Measurements from ENCODE around the gene TBC1D22A.

Gene TBC1D22A

DNA sequence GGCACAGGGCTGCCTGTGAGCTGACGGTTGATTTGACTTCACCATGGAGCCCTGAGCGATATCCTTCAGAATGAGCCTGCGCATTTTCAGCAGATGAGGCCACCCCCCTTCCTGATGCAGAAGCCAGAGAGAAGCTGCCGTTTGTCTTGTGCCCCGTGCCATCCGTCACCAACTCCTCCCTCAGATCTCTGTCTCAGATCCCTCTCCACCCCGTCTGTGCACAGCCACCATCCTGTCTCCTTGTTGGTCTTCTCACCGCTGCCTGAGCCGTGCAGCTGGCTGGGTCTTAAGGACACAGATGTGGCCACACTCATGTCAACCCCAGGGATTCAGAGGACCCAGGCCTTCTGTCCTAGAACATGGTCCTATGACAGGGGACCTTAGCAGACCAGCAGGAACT lies 293.9 kb downstream of the TBC1D22A start:
- DNase-seq (ENCODE audit: low read depth): no peak
- H3K4me3 ChIP-seq (ENCODE audit: low read depth, low read length): no peak overlapping the region
- TF ChIP-seq, protein P1, sequence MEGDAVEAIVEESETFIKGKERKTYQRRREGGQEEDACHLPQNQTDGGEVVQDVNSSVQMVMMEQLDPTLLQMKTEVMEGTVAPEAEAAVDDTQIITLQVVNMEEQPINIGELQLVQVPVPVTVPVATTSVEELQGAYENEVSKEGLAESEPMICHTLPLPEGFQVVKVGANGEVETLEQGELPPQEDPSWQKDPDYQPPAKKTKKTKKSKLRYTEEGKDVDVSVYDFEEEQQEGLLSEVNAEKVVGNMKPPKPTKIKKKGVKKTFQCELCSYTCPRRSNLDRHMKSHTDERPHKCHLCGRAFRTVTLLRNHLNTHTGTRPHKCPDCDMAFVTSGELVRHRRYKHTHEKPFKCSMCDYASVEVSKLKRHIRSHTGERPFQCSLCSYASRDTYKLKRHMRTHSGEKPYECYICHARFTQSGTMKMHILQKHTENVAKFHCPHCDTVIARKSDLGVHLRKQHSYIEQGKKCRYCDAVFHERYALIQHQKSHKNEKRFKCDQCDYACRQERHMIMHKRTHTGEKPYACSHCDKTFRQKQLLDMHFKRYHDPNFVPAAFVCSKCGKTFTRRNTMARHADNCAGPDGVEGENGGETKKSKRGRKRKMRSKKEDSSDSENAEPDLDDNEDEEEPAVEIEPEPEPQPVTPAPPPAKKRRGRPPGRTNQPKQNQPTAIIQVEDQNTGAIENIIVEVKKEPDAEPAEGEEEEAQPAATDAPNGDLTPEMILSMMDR (IDR thresholded peaks at IDR 0.05; ENCODE audit: control insufficient read depth, extremely low read depth, insufficient read depth): no peak

DNA sequence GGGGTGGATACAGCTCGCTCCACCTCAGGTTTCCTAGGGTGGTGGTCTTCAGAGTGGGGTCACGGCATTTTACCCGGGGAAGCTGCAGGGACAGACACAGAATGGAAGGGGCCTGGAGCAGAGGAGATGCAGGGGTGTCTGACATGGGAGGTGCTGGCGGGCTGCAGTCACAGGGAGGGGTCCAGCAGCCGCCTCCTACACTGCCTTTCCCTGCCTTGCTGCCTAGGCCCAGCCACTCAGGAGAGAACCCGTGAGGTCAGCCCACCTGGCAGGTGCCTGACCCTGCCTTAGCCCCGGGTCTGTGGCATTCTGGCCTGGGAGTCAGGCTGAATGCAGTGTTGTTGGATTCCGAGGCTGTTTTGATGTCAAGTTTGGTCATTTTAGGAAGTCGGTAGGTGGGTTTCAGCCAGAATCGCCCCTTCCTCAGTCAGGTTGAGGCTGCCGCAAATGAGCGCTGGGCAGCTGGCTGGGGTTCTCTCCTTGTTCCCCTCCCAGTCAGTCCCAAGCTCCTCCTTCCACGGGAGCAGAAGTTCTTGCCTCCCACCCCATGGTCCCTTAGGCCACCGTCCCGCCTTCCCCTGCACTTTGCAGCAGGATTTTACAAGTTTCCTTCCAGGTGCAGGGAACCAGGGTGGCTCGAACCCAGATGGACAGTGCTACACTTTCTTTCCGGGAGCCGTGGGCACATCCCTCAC lies 294.5 kb downstream of the TBC1D22A start:
- TF ChIP-seq, protein P1 (IDR thresholded peaks at IDR 0.05; ENCODE audit: control insufficient read depth, extremely low read depth, insufficient read depth): no peak
- H3K4me3 ChIP-seq (ENCODE audit: low read depth, low read length): no peak overlapping the region
- no peak for DNase-seq (ENCODE audit: low read depth)

DNA sequence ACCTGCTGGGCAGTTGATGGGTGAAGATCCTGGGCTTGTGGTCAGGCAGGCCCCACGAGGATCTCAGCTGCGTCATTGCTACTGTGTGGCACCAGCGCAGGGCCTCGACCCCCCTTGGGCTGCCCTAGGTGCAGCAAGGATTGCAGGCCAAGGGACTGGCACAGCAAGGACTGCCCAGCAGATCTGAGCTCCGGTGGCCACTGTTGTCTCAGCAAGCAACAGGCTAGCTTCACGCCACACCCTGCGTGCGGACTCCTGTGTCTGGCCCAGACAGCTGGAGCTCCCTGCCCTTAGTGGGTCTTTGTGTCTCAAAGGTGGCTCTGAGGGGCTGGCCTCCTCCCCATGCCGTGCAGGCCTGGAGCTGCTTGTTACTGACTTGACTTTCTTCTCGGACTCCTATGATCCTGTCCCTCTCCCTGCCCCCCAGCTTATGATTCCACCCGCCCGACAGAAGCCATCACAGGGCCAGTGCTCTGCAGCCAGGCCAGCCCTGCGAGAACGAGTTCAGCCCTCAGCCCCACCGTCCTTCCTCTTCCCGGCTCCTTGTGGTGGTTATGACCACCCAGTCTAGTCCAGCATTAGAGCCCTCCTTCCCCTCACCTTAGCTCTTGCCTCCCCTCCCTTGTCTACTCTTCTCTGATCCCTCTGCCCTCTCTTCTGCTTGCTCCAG lies 295.6 kb downstream of the TBC1D22A start:
- TF ChIP-seq, protein P1 (IDR thresholded peaks at IDR 0.05; ENCODE audit: control insufficient read depth, extremely low read depth, insufficient read depth): no peak
- no peak overlapping the region for H3K4me3 ChIP-seq (ENCODE audit: low read depth, low read length)
- DNase-seq (ENCODE audit: low read depth): no peak

DNA sequence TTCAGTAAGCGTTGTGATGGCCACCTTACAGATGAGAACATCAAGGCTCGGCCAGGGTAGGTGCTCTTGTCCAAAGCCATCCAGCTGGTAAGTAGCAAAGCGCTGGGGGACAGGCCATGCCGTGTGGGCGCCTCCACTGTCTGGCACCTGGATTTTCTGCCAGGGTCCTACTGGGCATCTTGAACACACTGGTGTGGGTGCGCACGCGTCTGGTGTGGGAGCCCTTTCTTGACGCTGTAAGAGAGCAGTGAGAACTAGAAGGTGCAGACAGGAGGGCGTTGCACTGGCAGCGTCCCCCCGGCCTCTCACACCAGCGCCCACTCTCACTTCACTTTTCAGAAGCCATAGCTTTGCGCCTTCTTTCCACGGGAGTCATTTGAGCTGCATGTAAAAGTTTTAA lies 296.6 kb downstream of the TBC1D22A start:
- H3K4me3 ChIP-seq (ENCODE audit: low read depth, low read length): no peak overlapping the region
- DNase-seq (ENCODE audit: low read depth): no peak
- TF ChIP-seq, protein P1 (IDR thresholded peaks at IDR 0.05; ENCODE audit: control insufficient read depth, extremely low read depth, insufficient read depth): no peak

DNA sequence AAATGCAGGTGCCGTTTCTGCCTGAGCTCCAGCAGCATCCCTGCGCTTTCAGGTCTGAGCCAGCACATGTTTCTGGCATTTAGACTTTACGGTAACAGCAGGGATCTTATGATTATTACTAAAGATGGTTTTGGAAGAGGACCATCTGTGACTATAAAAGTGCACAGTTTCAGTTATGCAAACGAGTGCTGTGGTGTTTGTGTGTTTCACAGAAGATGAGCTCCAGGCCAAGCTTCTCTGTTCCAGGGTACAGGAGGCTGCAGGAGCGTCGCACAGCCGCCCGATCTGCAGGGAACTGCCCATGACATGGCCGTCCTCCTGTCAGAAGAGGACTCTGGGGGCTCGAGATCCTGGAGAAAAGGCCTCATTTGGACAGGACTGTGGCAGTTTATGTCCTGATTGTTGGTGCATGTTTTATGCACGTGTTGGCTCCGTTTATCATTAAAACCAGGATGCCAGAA lies 297.3 kb downstream of the TBC1D22A start:
- TF ChIP-seq, protein P1 (IDR thresholded peaks at IDR 0.05; ENCODE audit: control insufficient read depth, extremely low read depth, insufficient read depth): no peak
- H3K4me3 ChIP-seq (ENCODE audit: low read depth, low read length): no peak overlapping the region
- peak; percentile 6 for DNase-seq (ENCODE audit: low read depth)

DNA sequence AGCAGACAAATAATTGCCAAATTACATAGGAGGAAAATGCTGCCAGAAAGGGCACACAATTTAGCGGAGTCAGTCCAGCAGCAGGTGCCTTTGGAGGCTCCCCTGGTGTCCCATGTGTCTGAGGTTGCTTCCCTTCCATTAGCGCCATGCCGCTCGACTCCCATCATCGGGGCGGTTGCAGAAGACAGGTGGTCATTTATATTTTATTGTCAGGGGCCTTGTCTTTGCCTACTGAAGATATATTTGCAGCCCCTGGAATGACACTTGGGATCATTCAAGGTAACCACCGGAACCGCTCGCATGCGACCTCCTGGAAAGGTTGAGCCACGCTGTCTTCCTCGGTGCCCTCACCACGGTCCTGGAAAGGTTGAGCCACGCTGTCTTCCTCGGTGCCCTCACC lies 298.3 kb downstream of the TBC1D22A start:
- no peak overlapping the region for H3K4me3 ChIP-seq (ENCODE audit: low read depth, low read length)
- no peak for DNase-seq (ENCODE audit: low read depth)
- TF ChIP-seq, protein P1 (IDR thresholded peaks at IDR 0.05; ENCODE audit: control insufficient read depth, extremely low read depth, insufficient read depth): no peak
